HepG2 (cell line): Measurements from ENCODE around the gene UTRN. TPM values are rescaled to one million over a fixed set of nuclear protein-coding genes. Genes with fewer than 3 reads are reported as not detected.

Source experiments
- ATAC-seq: fragments of 200-7000 bp; cut with Tn5 transposase; 3 replicates; pipeline ENCODE4 v1.9.1; 2020; ENCODE audit warnings: mild to moderate bottlenecking, moderate library complexity
- BruUV-seq: library from RNA; stranded (reverse); fragments of 400-500 nt; replicated peaks from 2 replicates; lab custom pipeline; 2021; lab: Mats Ljungman, UMichigan
- CTCF ChIA-PET: fragments of 300-600 bp; formaldehyde crosslinking; extraction: SDS; loops from one replicate; lab custom pipeline; 2021; ENCODE audit warnings: low total read pairs, inconsistent platforms, low intra/inter-chr PET ratio; lab: Yijun Ruan, JAX
- POLR2A ChIA-PET: fragments of 350-600 bp; sonication (Branson Sonifier 250); formaldehyde crosslinking; loops from one replicate; lab custom pipeline; 2020; ENCODE audit warnings: antibody characterized with exemption, inconsistent platforms; lab: Yijun Ruan, JAX
- DNase-seq: peaks from one replicate; pipeline ENCODE4 v3.0.0-alpha.2; 2015; ENCODE audit warnings: low spot score
- FAIRE-seq: peaks from 3 replicates; lab custom pipeline; 2011; peaks lifted over from hg19 to GRCh38; lab: Jason Lieb, UNC
- H2AFZ ChIP-seq: one replicate; pipeline ENCODE4 v1.6.1; 2011; ENCODE audit warnings: low read length, inconsistent platforms
- H3K27ac ChIP-seq: fragments of 300-600 bp; 3 replicates; pipeline ENCODE4 v1.8.0; 2011; ENCODE audit warnings: mixed run types, mild to moderate bottlenecking, mixed read lengths, low read length, inconsistent platforms; ENCODE audit not compliant: insufficient read depth; ENCODE audit errors: extremely low read length
- H3K27me3 ChIP-seq, 2 experiments: fragments of 200-600 bp in 1 of 2; 2 replicates in 1 of 2; 3 replicates in 1 of 2; pipeline versions ENCODE4 v1.6.0 to v1.8.0; 2011; ENCODE audit warnings: low read length in 2 of 2, mild to moderate bottlenecking in 2 of 2, moderate library complexity in 2 of 2, inconsistent platforms in 1 of 2; ENCODE audit not compliant: insufficient read depth in 2 of 2, control insufficient read depth in 1 of 2
- H3K36me3 ChIP-seq, 2 experiments: fragments of 200-600 bp in 1 of 2; replicated peaks in 1 of 2; 2 replicates in 1 of 2; 3 replicates in 1 of 2; pipeline versions ENCODE4 v1.5.1 to v1.8.0; 2011; ENCODE audit warnings: low read length in 2 of 2, inconsistent platforms in 1 of 2; ENCODE audit not compliant: insufficient read depth in 2 of 2, control insufficient read depth in 1 of 2
- H3K4me1 ChIP-seq: 2 replicates; pipeline ENCODE4 v1.5.1; 2012; ENCODE audit warnings: low read length, inconsistent platforms; ENCODE audit not compliant: insufficient read depth
- H3K4me2 ChIP-seq: 2 replicates; pipeline ENCODE4 v1.6.0; 2011; ENCODE audit warnings: low read depth, low read length, inconsistent platforms
- H3K4me3 ChIP-seq, 3 experiments: fragments of 200-600 bp in 1 of 3; sonication (generic), shearing (Covaris generic) in 1 of 3; replicated peaks in 1 of 3; 2 replicates each; pipeline ENCODE4 v1.5.1; 2011 to 2016; ENCODE audit warnings: low read length in 3 of 3, inconsistent platforms in 2 of 3, low read depth in 2 of 3, mild to moderate bottlenecking in 2 of 3, control low read depth in 1 of 3, mixed read lengths in 1 of 3; ENCODE audit not compliant: insufficient read depth in 1 of 3
- H3K79me2 ChIP-seq: one replicate; pipeline ENCODE4 v1.6.1; 2011; ENCODE audit warnings: low read length, inconsistent platforms; ENCODE audit not compliant: insufficient read depth
- H3K9ac ChIP-seq: 2 replicates; pipeline ENCODE4 v1.6.0; 2011; ENCODE audit warnings: mild to moderate bottlenecking, low read depth, low read length, inconsistent platforms; ENCODE audit not compliant: insufficient read depth
- H3K9me3 ChIP-seq: 2 replicates; pipeline ENCODE4 v1.5.1; 2012; ENCODE audit warnings: mild to moderate bottlenecking, low read length
- H4K20me1 ChIP-seq: 2 replicates; pipeline ENCODE4 v1.6.0; 2011; ENCODE audit warnings: inconsistent platforms, mild to moderate bottlenecking, low read length, moderate library complexity; ENCODE audit not compliant: insufficient read depth
- CSRNP1 ChIP-seq: sonication (generic); formaldehyde crosslinking; IDR thresholded peaks from 2 replicates; pipeline ENCODE4 v1.8.1; 2023; ENCODE audit warnings: mild to moderate bottlenecking, missing genetic modification reagents
- GATAD2A ChIP-seq: IDR thresholded peaks from 2 replicates; pipeline ENCODE4 v1.6.1; 2016
- RBM22 ChIP-seq: fragments of 200-400 bp; formaldehyde crosslinking; optimal IDR thresholded peaks from 2 replicates; pipeline ENCODE3; 2017; ENCODE audit warnings: mild to moderate bottlenecking, low read length, moderate library complexity
- SIX4 ChIP-seq: sonication (generic); formaldehyde crosslinking; IDR thresholded peaks from 2 replicates; pipeline ENCODE4 v1.4.0; 2020; ENCODE audit warnings: missing genetic modification reagents
- ZKSCAN5 ChIP-seq: sonication (generic); formaldehyde crosslinking; IDR thresholded peaks from 2 replicates; pipeline ENCODE4 v1.5.1; 2020; ENCODE audit warnings: mild to moderate bottlenecking, missing genetic modification reagents
- ZNF746 ChIP-seq: sonication (generic); formaldehyde crosslinking; IDR thresholded peaks from 2 replicates; pipeline ENCODE4 v1.8.0; 2022; ENCODE audit warnings: mild to moderate bottlenecking, missing genetic modification reagents
- WGBS: methylation state at CpG from one replicate; pipeline ENCODE4 v1.1.6; 2017; ENCODE audit warnings: low lambda C conversion rate; 5-methylcytosine and 5-hydroxymethylcytosine counted together
- in situ Hi-C: cut with HindIII; loops from 2 replicates; pipeline ENCODE4 v1.10.0; 2017; ENCODE audit warnings: low pct_unique_long_range_greater_than_20kb; ENCODE audit not compliant: extremely low pct_ligation_motif_present
- intact Hi-C: fragments of 100-400 bp; cut with micrococcal nuclease; formaldehyde crosslinking; loops from one replicate; pipeline ENCODE4 v1.10.0; 2022; ENCODE audit not compliant: unreplicated experiment
- polyA plus RNA-seq, 8 experiments: library from polyadenylated mRNA; depleted of rRNA in 3 of 8; stranded (reverse) in 7 of 8; unstranded in 1 of 8; fragments of >200 nt; fragmentation: Illumina TruSeq in 4 of 8; extraction: Trizol in 4 of 8; gene quantifications; 2 replicates each; pipeline versions ENCODE4 v1.2.1 to v1.2.3, GENCODE V29; 2011 to 2016; ENCODE audit warnings: low read depth in 4 of 8, missing spikeins in 1 of 8, mixed read lengths in 1 of 8; ENCODE audit not compliant: insufficient read depth in 1 of 8
- total RNA-seq, 5 experiments: library from RNA; depleted of rRNA; stranded (reverse); fragments of >200 nt; fragmentation: Illumina TruSeq; extraction: Trizol; gene quantifications; 2 replicates each; pipeline ENCODE4 v1.2.3, GENCODE V29; 2016; ENCODE audit warnings: low read depth in 1 of 5
- TF ChIP-seq, protein P1 (sequence below): sonication (generic); formaldehyde crosslinking; IDR thresholded peaks from 2 replicates; pipeline ENCODE4 v1.4.0; 2020; ENCODE audit warnings: missing genetic modification reagents, mild to moderate bottlenecking, borderline replicate concordance

Gene UTRN
- total and polyA plus RNA-seq, 2 of the 13 experiments (the other 11 are each of a cell fraction or from before 2014, with no cell fraction given): 102 to 116 TPM

- TF ChIP-seq, protein P1, sequence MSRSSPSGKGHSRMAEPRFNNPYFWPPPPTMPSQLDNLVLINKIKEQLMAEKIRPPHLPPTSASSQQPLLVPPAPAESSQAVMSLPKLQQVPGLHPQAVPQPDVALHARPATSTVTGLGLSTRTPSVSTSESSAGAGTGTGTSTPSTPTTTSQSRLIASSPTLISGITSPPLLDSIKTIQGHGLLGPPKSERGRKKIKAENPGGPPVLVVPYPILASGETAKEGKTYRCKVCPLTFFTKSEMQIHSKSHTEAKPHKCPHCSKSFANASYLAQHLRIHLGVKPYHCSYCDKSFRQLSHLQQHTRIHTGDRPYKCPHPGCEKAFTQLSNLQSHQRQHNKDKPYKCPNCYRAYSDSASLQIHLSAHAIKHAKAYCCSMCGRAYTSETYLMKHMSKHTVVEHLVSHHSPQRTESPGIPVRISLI (CRISPR knock-in tag): 0 out of 2 replicates have a peak, but pooled peaks have one; percentile 24
- TF ChIP-seq ZNF746 (CRISPR knock-in tag) (no peak), SIX4 (CRISPR knock-in tag) (peak; percentile 74; the same call in 1 of the 2 replicates), GATAD2A (CRISPR knock-in tag) (peak; percentile 83)
- TF ChIP-seq, all 625 proteins: peak for 60
Observed at GRCh38 chr6:144302701-144303372, 17.7 kb downstream of the UTRN start (continued).

- Histone ChIP-seq H3K4me1 (peaks cover 95% of the 10 kb centered on the region), H3K9ac (no peak overlapping the region), H3K27ac (no peak overlapping the region), H3K36me3 (peaks cover 24 to 52% of the 10 kb centered on the region in 2 experiments), H3K9me3 (no peaks in the 10 kb centered on the region), H2AFZ (no peak overlapping the region), H3K27me3 (no peaks in the 10 kb centered on the region), H3K4me2 (no peak overlapping the region), H3K4me3 (no peak overlapping the region), H3K79me2 (peaks cover 96% of the 10 kb centered on the region), H4K20me1 (peaks cover 9% of the 10 kb centered on the region)
- POLR2A ChIA-PET: no interaction called here
- in situ Hi-C loops (no loop called here), intact Hi-C loops (no loop called here)
- CTCF ChIA-PET: no interaction called here
- WGBS: 97% methylated on average over 4 of the region's 4 CpGs
- FAIRE-seq (no peak), DNase-seq (no peak), ATAC-seq (no peak)
- BruUV-seq: TSS peak; percentile 12
- TF ChIP-seq ZKSCAN5 (CRISPR knock-in tag) (peak; percentile 68; the same call in 1 of the 2 replicates), CSRNP1 (CRISPR knock-in tag) (no peak), RBM22 (peak; percentile 19)
Observed at GRCh38 chr6:144304223-144304848, 19.2 kb downstream of the UTRN start.
